GM12878 (cell line): ENCODE measurements around the gene RIT1.

Experiments used
- CTCF ChIP-seq, 3 experiments: IDR thresholded peaks in 2 of 3; conservative IDR thresholded peaks in 1 of 3; 2 replicates each; pipeline ENCODE4 v1.5.1; 2011; ENCODE audit warnings: low read depth in 3 of 3, low read length in 3 of 3, mild to moderate bottlenecking in 3 of 3, control low read depth in 2 of 3, moderate library complexity in 2 of 3, inconsistent platforms in 1 of 3, mixed read lengths in 1 of 3; ENCODE audit not compliant: control insufficient read depth in 2 of 3, insufficient read depth in 1 of 3; ENCODE audit errors: extremely low read depth in 1 of 3
- GATAD2B ChIP-seq: fragments of 450-650 bp; conservative IDR thresholded peaks from 2 replicates; pipeline ENCODE4 v1.6.1; 2017; ENCODE audit warnings: low read depth, mild to moderate bottlenecking, moderate library complexity
- HDAC6 ChIP-seq: fragments of 200-600 bp; sonication (generic); IDR thresholded peaks from one replicate; pipeline ENCODE4 v1.8.0; 2017; ENCODE audit warnings: antibody characterized with exemption; ENCODE audit not compliant: unreplicated experiment
- KDM1A ChIP-seq: fragments of 200-600 bp; sonication (generic); IDR thresholded peaks from 2 replicates; pipeline ENCODE4 v1.6.1; 2016; ENCODE audit warnings: borderline replicate concordance
- NR2C2 ChIP-seq: IDR thresholded peaks from 2 replicates; pipeline ENCODE4 v1.6.1; 2011; ENCODE audit warnings: borderline replicate concordance, low read depth; ENCODE audit not compliant: control insufficient read depth, insufficient read length
- TF ChIP-seq, protein P1 (sequence below): IDR thresholded peaks from 2 replicates; pipeline ENCODE4 v1.6.1; 2011; ENCODE audit warnings: borderline replicate concordance, low read depth, mild to moderate bottlenecking, moderate library complexity, mixed read lengths, low read length; ENCODE audit not compliant: insufficient read depth; ENCODE audit errors: extremely low read length
- TF ChIP-seq, protein P2 (sequence below): IDR thresholded peaks from 2 replicates; pipeline ENCODE4 v1.6.1; 2012; ENCODE audit warnings: low read depth, low read length, improper control_type of control experiment

GRCh38 chr1:155947741-155948140, 36.6 kb upstream of the RIT1 start:
- TF ChIP-seq, protein P1, sequence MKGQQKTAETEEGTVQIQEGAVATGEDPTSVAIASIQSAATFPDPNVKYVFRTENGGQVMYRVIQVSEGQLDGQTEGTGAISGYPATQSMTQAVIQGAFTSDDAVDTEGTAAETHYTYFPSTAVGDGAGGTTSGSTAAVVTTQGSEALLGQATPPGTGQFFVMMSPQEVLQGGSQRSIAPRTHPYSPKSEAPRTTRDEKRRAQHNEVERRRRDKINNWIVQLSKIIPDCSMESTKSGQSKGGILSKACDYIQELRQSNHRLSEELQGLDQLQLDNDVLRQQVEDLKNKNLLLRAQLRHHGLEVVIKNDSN: no peak
- TF ChIP-seq HDAC6 (no peak), NR2C2 (no peak), GATAD2B (no peak), KDM1A (no peak), CTCF (IDR thresholded peaks at IDR 0.05 in 2 of 3, conservative IDR thresholded peaks at IDR 0.05 in 1 of 3; ENCODE audit: control insufficient read depth in 2 of 3, extremely low read depth in 1 of 3, insufficient read depth in 1 of 3, low read depth in 3 of 3, low read length in 3 of 3) (no peak)
- TF ChIP-seq, protein P2, sequence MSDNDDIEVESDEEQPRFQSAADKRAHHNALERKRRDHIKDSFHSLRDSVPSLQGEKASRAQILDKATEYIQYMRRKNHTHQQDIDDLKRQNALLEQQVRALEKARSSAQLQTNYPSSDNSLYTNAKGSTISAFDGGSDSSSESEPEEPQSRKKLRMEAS: no peak
